GM12875 (cell line): Measurements from ENCODE around the gene TRIM4.
"Not testable (repeated sequence)": the region's sequence is repeated elsewhere in the genome, so short reads cannot be mapped to it uniquely, and the experiment has no call there.

Source experiments
- H3K4me3 ChIP-seq: one replicate; pipeline ENCODE4 v1.5.1; 2011; ENCODE audit warnings: low read depth, low read length, control low read depth
- CTCF ChIP-seq: IDR thresholded peaks from 2 replicates; pipeline ENCODE4 v1.5.1; 2011; ENCODE audit warnings: low read depth, mild to moderate bottlenecking, control low read depth, inconsistent platforms, low read length, moderate library complexity, borderline replicate concordance; ENCODE audit not compliant: insufficient read depth

TRIM4 gene

GRCh38 chr7:99893280-99893679 lies 26.1 kb downstream of the TRIM4 start:
- no peak overlapping the region for H3K4me3 ChIP-seq
- TF ChIP-seq CTCF = no peak

GRCh38 chr7:99890348-99890747 lies 29.0 kb downstream of the TRIM4 start:
- not testable (repeated sequence) for H3K4me3 ChIP-seq

GRCh38 chr7:99888366-99888765 lies 31.0 kb downstream of the TRIM4 start:
- H3K4me3 ChIP-seq = not testable (repeated sequence)

- no peak for TF ChIP-seq CTCF
- no peak overlapping the region for H3K4me3 ChIP-seq
Observed at GRCh38 chr7:99881370-99881769, 38.0 kb downstream of the TRIM4 start.

- H3K4me3 ChIP-seq = no peak within 1 kb of the TSS
Observed at GRCh38 chr7:99876933-99877332, 42.4 kb downstream of the TRIM4 start, which contains the start of gene OR2AE1. OR2AE1 (minus strand) TSS chr7:99877033; CDS start chr7:99877033, 0 bp downstream.

GRCh38 chr7:99876491-99876890 lies 42.8 kb downstream of the TRIM4 start:
- no peak for TF ChIP-seq CTCF
- H3K4me3 ChIP-seq = no peak overlapping the region

More at GRCh38 chr7:99876933-99877332, 42.4 kb downstream of the TRIM4 start, which contains the start of gene OR2AE1:
- TF ChIP-seq CTCF = no peak

- no peak overlapping the region for H3K4me3 ChIP-seq
- TF ChIP-seq CTCF = no peak
Observed at GRCh38 chr7:99868246-99868645, 51.1 kb downstream of the TRIM4 start.

- H3K4me3 ChIP-seq = not testable (repeated sequence)
Observed at GRCh38 chr7:99867477-99867876, 51.9 kb downstream of the TRIM4 start.

- TF ChIP-seq CTCF = no peak
- no peak overlapping the region for H3K4me3 ChIP-seq
Observed at GRCh38 chr7:99863847-99864440, 55.4 kb downstream of the TRIM4 start.
